ENCODE measurements around the gene BEST2.

DNA sequence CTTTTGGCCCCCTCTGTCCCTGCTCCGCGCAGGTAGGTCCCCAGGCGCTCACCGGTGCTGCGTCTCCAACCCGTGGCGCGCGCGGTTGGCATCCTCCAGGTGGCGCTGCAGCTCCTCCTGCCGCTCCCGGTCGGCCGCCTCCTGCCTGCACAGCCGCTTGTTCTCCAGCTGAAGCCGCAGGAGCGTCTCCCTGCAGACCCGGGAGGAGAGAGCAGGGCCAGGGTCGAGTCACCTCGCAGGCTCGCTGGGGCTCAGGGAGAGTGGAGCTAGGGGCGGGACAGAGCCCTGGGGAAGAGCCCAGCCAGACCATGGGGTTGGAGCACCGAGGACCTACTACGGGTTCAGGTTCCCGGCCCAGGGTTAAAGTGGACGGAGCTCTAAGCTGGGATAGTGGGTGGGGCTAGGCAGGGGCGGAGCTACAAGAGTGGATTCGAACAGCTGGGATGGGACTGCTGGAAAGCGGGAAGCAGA is 14.5 kb downstream of the BEST2 start:
- TF ChIP-seq, protein P1, sequence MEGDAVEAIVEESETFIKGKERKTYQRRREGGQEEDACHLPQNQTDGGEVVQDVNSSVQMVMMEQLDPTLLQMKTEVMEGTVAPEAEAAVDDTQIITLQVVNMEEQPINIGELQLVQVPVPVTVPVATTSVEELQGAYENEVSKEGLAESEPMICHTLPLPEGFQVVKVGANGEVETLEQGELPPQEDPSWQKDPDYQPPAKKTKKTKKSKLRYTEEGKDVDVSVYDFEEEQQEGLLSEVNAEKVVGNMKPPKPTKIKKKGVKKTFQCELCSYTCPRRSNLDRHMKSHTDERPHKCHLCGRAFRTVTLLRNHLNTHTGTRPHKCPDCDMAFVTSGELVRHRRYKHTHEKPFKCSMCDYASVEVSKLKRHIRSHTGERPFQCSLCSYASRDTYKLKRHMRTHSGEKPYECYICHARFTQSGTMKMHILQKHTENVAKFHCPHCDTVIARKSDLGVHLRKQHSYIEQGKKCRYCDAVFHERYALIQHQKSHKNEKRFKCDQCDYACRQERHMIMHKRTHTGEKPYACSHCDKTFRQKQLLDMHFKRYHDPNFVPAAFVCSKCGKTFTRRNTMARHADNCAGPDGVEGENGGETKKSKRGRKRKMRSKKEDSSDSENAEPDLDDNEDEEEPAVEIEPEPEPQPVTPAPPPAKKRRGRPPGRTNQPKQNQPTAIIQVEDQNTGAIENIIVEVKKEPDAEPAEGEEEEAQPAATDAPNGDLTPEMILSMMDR (IDR thresholded peaks at IDR 0.05 in 8 of 11, conservative IDR thresholded peaks at IDR 0.05 in 3 of 11) = peak in 10 of 11 experiments; percentile 59 to 96 (median 84)
- TF ChIP-seq POLR2AphosphoS5 (IDR thresholded peaks at IDR 0.05) (peak; percentile 56 to 78 (median 75)), POLR2A (IDR thresholded peaks at IDR 0.05) (peak in 1 of 3 donors; percentile 3)
